GM21576 (cell line): Measurements from ENCODE around the gene ABCA4.
"Not testable (repeated sequence)": the region's sequence is repeated elsewhere in the genome, so short reads cannot be mapped to it uniquely, and the experiment has no call there.

Source experiments
- ATAC-seq: cut with Tn5 transposase; IDR thresholded peaks from one replicate; pipeline ENCODE4 v1.9.1; 2021; ENCODE audit warnings: mild to moderate bottlenecking, moderate library complexity; ENCODE audit not compliant: unreplicated experiment

ABCA4 gene

GRCh38 chr1:93960641-93961147, 160.3 kb downstream of the ABCA4 start:
- ATAC-seq = no peak

- no peak for ATAC-seq
Observed at GRCh38 chr1:93959413-93959812, 161.5 kb downstream of the ABCA4 start.

GRCh38 chr1:93958726-93959100, 162.2 kb downstream of the ABCA4 start:
- no peak for ATAC-seq

DNA sequence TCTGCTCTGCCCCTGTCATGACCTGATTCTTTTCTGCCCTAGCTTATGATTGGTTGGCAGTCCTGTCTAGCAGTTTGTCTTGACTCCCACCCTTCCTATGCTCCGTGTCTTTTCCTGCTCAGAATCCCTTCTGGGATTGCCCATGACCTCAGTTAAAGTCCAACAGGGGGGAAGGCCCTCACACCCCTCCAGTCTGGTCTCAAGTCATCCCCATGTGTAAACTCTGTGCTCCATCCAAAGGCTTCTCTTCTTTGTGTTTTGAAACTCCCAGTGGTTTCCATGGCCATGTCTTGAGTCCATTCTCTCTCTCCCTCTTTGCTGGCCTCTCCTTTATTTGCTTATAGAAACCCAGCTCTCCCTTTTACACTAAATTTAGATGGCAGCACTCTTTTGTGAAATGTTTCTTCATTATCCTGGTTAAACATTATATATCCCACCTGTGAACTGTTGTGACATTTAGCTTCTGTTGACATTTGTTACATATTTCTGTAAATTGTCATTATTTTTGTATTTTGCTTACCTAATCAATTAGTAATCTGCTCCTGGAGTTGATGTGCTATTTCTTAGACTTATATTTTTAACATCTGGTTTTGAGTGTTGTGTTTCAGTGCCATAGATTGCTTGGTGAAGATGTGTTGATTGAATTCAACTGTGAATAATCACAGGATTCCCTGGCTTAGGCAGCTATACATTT, 162.8 kb downstream of the ABCA4 start:
- ATAC-seq = no peak

DNA sequence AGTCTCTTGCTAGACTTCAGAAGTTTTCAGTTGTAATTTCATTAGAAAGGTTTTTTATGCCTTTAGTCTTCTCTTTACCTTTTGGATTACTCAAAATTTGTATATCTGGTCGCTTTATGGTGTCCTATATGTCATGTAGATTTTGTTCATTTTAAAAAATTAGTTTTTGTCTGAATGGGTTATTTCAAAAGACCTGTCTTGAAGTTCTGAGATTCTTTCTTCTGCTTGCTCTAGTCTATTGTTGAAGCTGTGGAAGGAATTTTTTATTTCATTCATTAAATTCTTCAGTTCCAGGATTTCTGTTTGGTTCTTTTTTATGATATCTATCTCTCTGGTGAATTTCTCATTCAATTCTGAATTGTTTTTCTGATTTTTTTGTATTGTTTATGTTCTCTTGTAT, 165.2 kb downstream of the ABCA4 start:
- ATAC-seq = no peak

DNA sequence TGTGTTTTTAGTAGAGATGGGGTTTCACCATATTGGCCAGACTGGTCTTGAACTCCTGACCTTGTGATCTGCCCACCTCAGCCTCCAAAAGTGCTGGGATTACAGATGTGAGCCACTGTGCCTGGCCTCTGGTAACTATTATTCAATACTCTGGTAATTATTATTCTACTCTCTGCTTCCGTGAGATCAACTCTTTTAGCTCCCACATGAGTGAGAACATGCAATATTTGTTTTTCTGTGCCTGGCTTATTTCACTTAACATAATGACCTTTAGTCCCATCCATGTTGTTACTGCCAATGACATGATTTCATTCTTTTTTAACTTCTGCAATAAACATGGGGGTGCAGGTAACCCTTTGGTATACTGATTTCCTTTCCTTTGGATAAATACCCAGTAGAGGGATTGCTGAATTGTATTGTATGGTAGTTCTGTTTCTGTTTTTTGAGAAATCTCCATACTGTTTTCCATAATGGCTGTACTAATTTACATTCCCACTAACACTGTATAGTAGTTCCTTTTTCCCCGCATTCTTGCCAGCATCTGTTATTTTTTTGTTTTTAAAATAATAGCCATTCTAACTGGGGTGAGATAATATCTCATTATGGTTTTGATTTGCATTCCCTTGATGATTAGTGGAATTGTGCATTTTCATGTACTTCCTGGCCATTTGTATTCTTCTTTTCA, 173.8 kb downstream of the ABCA4 start:
- not testable (repeated sequence) for ATAC-seq
